Activated naive CD8-positive, alpha-beta T cell (primary cell): ENCODE data around the gene GPX3.
A peak's percentile ranks its signal among the peaks of the same experiment; 100 is the strongest.

ENCODE experiments used
- H3K27ac Mint-ChIP-seq: one replicate; pipeline ENCODE4 v1.8.0; 2021; ENCODE audit warnings: mixed read lengths
- H3K27me3 Mint-ChIP-seq: one replicate; pipeline ENCODE4 v1.8.0; 2021; ENCODE audit warnings: mixed read lengths
- H3K36me3 Mint-ChIP-seq: one replicate; pipeline ENCODE4 v1.8.0; 2021; ENCODE audit warnings: mixed read lengths
- H3K4me1 Mint-ChIP-seq: one replicate; pipeline ENCODE4 v1.8.0; 2021; ENCODE audit warnings: low read depth, mixed read lengths
- H3K4me3 Mint-ChIP-seq: one replicate; pipeline ENCODE4 v1.8.0; 2021; ENCODE audit warnings: mild to moderate bottlenecking, mixed read lengths
- H3K9me3 Mint-ChIP-seq: one replicate; pipeline ENCODE4 v1.8.0; 2021; ENCODE audit warnings: low read depth, mixed read lengths

The GPX3 gene

GRCh38 chr5:151005950-151006576, 14.3 kb upstream of the GPX3 start:
- H3K27me3 Mint-ChIP-seq = peaks cover 2% of the 10 kb centered on the region
- no peaks in the 10 kb centered on the region for H3K4me1 Mint-ChIP-seq
- no peak overlapping the region for H3K27ac Mint-ChIP-seq
- H3K4me3 Mint-ChIP-seq = no peak overlapping the region
- no peaks in the 10 kb centered on the region for H3K36me3 Mint-ChIP-seq
- H3K9me3 Mint-ChIP-seq = no peaks in the 10 kb centered on the region

GRCh38 chr5:151006704-151007334, 13.6 kb upstream of the GPX3 start:
- no peak overlapping the region for H3K27ac Mint-ChIP-seq

GRCh38 chr5:151007430-151008209, 12.8 kb upstream of the GPX3 start:
- H3K27ac Mint-ChIP-seq = no peak overlapping the region
- H3K9me3 Mint-ChIP-seq = no peaks in the 10 kb centered on the region
- H3K36me3 Mint-ChIP-seq = no peaks in the 10 kb centered on the region
- H3K4me1 Mint-ChIP-seq = no peaks in the 10 kb centered on the region
- peaks cover 6% of the 10 kb centered on the region for H3K27me3 Mint-ChIP-seq
- no peak overlapping the region for H3K4me3 Mint-ChIP-seq

More at GRCh38 chr5:151006704-151007334, 13.6 kb upstream of the GPX3 start:
- peaks cover 6% of the 10 kb centered on the region for H3K27me3 Mint-ChIP-seq
- no peaks in the 10 kb centered on the region for H3K9me3 Mint-ChIP-seq
- H3K36me3 Mint-ChIP-seq = no peaks in the 10 kb centered on the region
- no peaks in the 10 kb centered on the region for H3K4me1 Mint-ChIP-seq
- H3K4me3 Mint-ChIP-seq = no peak overlapping the region

- H3K4me1 Mint-ChIP-seq = no peaks in the 10 kb centered on the region
- no peaks in the 10 kb centered on the region for H3K36me3 Mint-ChIP-seq
- H3K4me3 Mint-ChIP-seq = no peak overlapping the region
- no peak overlapping the region for H3K27ac Mint-ChIP-seq
- peaks cover 6% of the 10 kb centered on the region for H3K27me3 Mint-ChIP-seq
- H3K9me3 Mint-ChIP-seq = no peaks in the 10 kb centered on the region
Measured at GRCh38 chr5:151008210-151008491, 12.2 kb upstream of the GPX3 start.

GRCh38 chr5:151008906-151009305, 11.5 kb upstream of the GPX3 start:
- Mint-ChIP-seq H3K27me3 (peaks cover 6% of the 10 kb centered on the region), H3K9me3 (no peaks in the 10 kb centered on the region), H3K27ac (no peak overlapping the region), H3K4me3 (no peak overlapping the region), H3K36me3 (no peaks in the 10 kb centered on the region), H3K4me1 (no peaks in the 10 kb centered on the region)

- Mint-ChIP-seq H3K4me3 (no peak overlapping the region), H3K27me3 (peaks cover 8% of the 10 kb centered on the region), H3K4me1 (peaks cover 2% of the 10 kb centered on the region), H3K36me3 (peaks cover 2% of the 10 kb centered on the region), H3K9me3 (no peaks in the 10 kb centered on the region), H3K27ac (no peak overlapping the region)
Measured at GRCh38 chr5:151012862-151013261, 7.5 kb upstream of the GPX3 start.

GRCh38 chr5:151014680-151015343, 5.6 kb upstream of the GPX3 start:
- H3K27ac Mint-ChIP-seq = no peak overlapping the region
- H3K27me3 Mint-ChIP-seq = peaks cover 8% of the 10 kb centered on the region
- H3K9me3 Mint-ChIP-seq = no peaks in the 10 kb centered on the region
- no peak overlapping the region for H3K4me3 Mint-ChIP-seq
- H3K4me1 Mint-ChIP-seq = peaks cover 4% of the 10 kb centered on the region
- H3K36me3 Mint-ChIP-seq = peaks cover 2% of the 10 kb centered on the region

GRCh38 chr5:151015974-151016587, 4.3 kb upstream of the GPX3 start:
- no peak overlapping the region for H3K27ac Mint-ChIP-seq
- peaks cover 12% of the 10 kb centered on the region for H3K4me1 Mint-ChIP-seq
- peaks cover 9% of the 10 kb centered on the region for H3K27me3 Mint-ChIP-seq
- H3K4me3 Mint-ChIP-seq = no peak overlapping the region
- H3K36me3 Mint-ChIP-seq = peaks cover 2% of the 10 kb centered on the region
- no peaks in the 10 kb centered on the region for H3K9me3 Mint-ChIP-seq

GRCh38 chr5:151016700-151017099, 3.7 kb upstream of the GPX3 start:
- Mint-ChIP-seq H3K9me3 (no peaks in the 10 kb centered on the region), H3K27me3 (peaks cover 6% of the 10 kb centered on the region), H3K27ac (no peak overlapping the region), H3K4me1 (peaks cover 13% of the 10 kb centered on the region), H3K36me3 (peaks cover 2% of the 10 kb centered on the region), H3K4me3 (no peak overlapping the region)

GRCh38 chr5:151017897-151018296, 2.5 kb upstream of the GPX3 start:
- Mint-ChIP-seq H3K27me3 (peaks cover 5% of the 10 kb centered on the region), H3K27ac (no peak overlapping the region), H3K9me3 (no peaks in the 10 kb centered on the region), H3K36me3 (peaks cover 2% of the 10 kb centered on the region), H3K4me3 (no peak overlapping the region), H3K4me1 (peaks cover 13% of the 10 kb centered on the region)

- Mint-ChIP-seq H3K4me3 (no peak overlapping the region), H3K4me1 (peaks cover 13% of the 10 kb centered on the region), H3K36me3 (peaks cover 2% of the 10 kb centered on the region), H3K9me3 (no peaks in the 10 kb centered on the region), H3K27ac (no peak overlapping the region), H3K27me3 (peaks cover 5% of the 10 kb centered on the region)
Measured at GRCh38 chr5:151018846-151019245, 1.5 kb upstream of the GPX3 start.

- peaks cover 2% of the 10 kb centered on the region for H3K36me3 Mint-ChIP-seq
- no peak overlapping the region for H3K4me3 Mint-ChIP-seq
- H3K9me3 Mint-ChIP-seq = no peaks in the 10 kb centered on the region
- peaks cover 5% of the 10 kb centered on the region for H3K27me3 Mint-ChIP-seq
- peaks cover 16% of the 10 kb centered on the region for H3K4me1 Mint-ChIP-seq
- H3K27ac Mint-ChIP-seq = no peak overlapping the region
Measured at GRCh38 chr5:151019331-151019730, 1.1 kb upstream of the GPX3 start.

GRCh38 chr5:151021746-151022145, 1.4 kb downstream of the GPX3 start:
- Mint-ChIP-seq H3K27ac (no peak overlapping the region), H3K4me3 (peak overlapping the region; percentile 17), H3K4me1 (peaks cover 16% of the 10 kb centered on the region), H3K27me3 (peaks cover 5% of the 10 kb centered on the region), H3K36me3 (no peaks in the 10 kb centered on the region), H3K9me3 (no peaks in the 10 kb centered on the region)

- Mint-ChIP-seq H3K27ac (no peak overlapping the region), H3K4me3 (no peak overlapping the region), H3K9me3 (no peaks in the 10 kb centered on the region), H3K27me3 (peaks cover 3% of the 10 kb centered on the region), H3K4me1 (peaks cover 16% of the 10 kb centered on the region), H3K36me3 (no peaks in the 10 kb centered on the region)
Measured at GRCh38 chr5:151022511-151023018, 2.2 kb downstream of the GPX3 start.
